HG02870 (cell line): Measurements from ENCODE around the gene DDX41.

Experiments used
- ATAC-seq: cut with Tn5 transposase; IDR thresholded peaks from one replicate; pipeline ENCODE4 v1.9.1; 2021; ENCODE audit warnings: mild to moderate bottlenecking, moderate library complexity; ENCODE audit not compliant: unreplicated experiment

Gene DDX41

GRCh38 chr5:177500685-177501522 is 15.9 kb downstream of the DDX41 start:
- ATAC-seq, result no peak

- no peak for ATAC-seq
Observed at GRCh38 chr5:177499842-177500241, 16.9 kb downstream of the DDX41 start.

- no peak for ATAC-seq
Observed at GRCh38 chr5:177498013-177498787, 18.6 kb downstream of the DDX41 start.

GRCh38 chr5:177497292-177498012 is 19.3 kb downstream of the DDX41 start, which contains the start of gene PDLIM7:
TSS of gene PDLIM7 (minus strand) at chr5:177497604. CDS start at chr5:177496512, 1,092 bp downstream.
- peak; percentile 72 for ATAC-seq

GRCh38 chr5:177496727-177497291 is 20.0 kb downstream of the DDX41 start:
- ATAC-seq, result no peak

GRCh38 chr5:177496070-177496726 is 20.6 kb downstream of the DDX41 start:
- ATAC-seq, result no peak

- ATAC-seq, result no peak
Observed at GRCh38 chr5:177495243-177496060, 21.3 kb downstream of the DDX41 start.

GRCh38 chr5:177494346-177495195 is 22.2 kb downstream of the DDX41 start:
- ATAC-seq, result no peak

GRCh38 chr5:177493795-177494345 is 22.9 kb downstream of the DDX41 start:
- ATAC-seq, result no peak

- ATAC-seq, result no peak
Observed at GRCh38 chr5:177492841-177493240, 23.9 kb downstream of the DDX41 start.

- no peak for ATAC-seq
Observed at GRCh38 chr5:177491983-177492746, 24.6 kb downstream of the DDX41 start.

- ATAC-seq, result no peak
Observed at GRCh38 chr5:177491429-177491945, 25.3 kb downstream of the DDX41 start.

GRCh38 chr5:177490992-177491391 is 25.8 kb downstream of the DDX41 start:
- no peak for ATAC-seq

GRCh38 chr5:177490311-177490991 is 26.3 kb downstream of the DDX41 start:
- ATAC-seq, result no peak

GRCh38 chr5:177489119-177489716 is 27.5 kb downstream of the DDX41 start:
- no peak for ATAC-seq

GRCh38 chr5:177487975-177488374 is 28.8 kb downstream of the DDX41 start:
- no peak for ATAC-seq
